ENCODE results near the gene NPR3.
"Not testable (repeated sequence)": the region's sequence is repeated elsewhere in the genome, so short reads cannot be mapped to it uniquely, and the experiment has no call there.

The NPR3 gene

DNA sequence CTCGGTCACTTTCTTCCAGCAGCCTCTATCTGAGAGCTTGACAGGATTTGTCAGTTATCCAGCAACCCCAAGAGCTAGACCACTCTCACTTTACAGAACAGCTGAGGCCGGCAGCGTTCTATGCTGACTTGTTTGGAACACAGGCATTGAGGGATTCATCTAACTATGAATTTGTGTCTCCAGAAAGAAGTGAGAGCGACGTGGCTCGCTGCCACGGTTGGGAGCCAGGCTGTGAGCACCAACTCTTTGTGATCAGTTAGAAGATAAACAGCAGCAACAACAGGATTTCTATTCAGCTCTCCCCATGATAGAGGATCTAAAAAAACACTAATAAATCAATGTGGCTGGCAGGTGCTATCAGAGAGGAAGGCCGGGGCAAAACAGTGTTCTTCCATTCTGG lies 58.6 kb downstream of the NPR3 start:
- no peak for DNase-seq

DNA sequence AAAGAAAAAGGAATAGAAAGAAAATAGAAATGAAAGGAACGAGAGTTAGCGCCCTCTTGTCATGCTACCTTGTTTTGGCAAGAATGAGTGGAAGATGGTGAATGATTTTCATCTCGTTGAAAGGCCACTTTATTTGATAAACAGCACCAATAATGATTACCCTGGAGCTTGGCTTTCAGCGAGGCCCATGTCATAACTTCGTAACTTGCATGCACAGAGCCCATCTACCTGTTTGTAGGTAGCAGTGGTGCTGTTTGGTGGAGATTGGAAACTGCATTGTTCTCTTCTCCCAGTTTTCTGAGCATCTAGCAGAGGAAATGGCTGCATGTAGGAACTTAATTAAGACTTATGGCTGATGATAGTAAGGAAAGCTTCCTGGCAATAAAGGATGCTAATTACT lies 59.3 kb downstream of the NPR3 start:
- no peak for DNase-seq

DNA sequence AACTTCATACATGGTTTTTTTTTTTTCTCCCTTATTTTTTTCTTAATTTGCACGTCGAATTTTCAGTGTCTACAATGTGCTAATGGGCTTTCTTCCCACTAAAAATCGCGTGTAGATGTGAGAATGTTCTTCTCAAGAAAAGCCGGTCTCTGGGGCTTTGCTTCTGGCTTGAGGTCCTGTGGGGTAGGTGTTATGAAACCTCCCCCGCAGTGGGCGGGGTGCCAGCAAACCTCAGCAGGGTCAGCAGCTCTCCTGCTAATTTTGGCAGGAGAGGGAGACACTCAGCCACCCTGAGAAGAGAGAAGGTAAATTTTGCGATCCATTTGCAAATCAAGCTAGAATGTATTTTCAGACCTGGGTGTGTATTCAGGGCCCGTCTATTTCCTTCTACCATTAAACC lies 59.9 kb downstream of the NPR3 start:
- no peak for DNase-seq

DNA sequence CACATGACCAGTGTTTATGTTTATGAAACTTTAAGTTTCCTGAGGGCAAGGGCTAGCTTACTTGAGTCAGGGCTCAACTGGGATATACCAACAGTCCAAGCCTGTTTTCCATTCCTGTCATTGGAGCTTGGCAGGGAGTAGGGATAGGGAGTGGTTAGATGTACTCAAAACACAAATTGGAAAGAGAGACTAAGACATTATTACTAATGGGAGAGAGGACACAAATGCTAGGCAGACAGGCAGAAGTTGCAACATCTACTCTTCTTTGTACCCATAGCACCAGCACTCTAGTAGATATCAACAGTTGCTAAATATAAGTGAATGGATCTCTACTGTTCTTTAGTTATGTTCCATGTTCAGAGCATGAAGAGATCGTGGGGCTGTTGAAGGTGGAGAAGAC lies 62.8 kb downstream of the NPR3 start:
- DNase-seq = no peak

DNA sequence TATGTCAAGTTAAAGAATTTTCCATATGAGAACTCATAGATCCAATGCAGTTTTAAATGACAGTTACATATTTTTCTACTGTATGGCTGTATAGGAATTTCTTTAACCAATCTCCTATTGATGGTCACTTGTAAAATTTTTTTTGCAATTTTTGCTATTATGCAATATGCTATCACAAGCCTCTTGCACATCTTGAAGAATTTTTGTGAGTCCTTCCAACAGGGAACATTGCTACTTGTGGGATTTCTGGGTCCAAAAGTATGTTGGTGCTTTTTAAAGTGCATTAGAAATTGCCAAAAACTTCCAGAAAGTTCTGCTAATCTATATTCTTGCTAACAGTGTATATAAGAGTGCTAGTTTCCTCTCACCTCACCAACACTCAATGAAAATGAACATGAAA lies 65.1 kb downstream of the NPR3 start:
- DNase-seq = no peak

DNA sequence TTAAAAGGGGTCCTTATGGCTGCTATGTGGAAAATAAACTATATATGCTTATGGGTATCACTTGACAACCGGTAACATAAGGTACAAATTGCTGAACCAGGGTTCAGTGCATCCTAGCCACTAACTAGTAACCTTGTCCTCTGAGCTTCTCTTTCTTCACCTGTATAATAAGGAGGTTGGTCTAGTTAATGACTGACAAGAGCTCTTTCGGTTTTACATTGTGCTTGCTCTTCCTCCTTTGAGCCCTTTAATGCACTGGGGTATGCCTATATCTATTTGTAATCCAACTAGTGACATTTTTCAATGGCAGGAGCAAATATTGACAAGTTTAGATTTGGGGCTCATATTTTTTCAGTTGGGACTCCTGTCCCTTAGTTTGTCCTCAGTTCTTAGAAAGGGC lies 66.1 kb downstream of the NPR3 start:
- no peak for DNase-seq

DNA sequence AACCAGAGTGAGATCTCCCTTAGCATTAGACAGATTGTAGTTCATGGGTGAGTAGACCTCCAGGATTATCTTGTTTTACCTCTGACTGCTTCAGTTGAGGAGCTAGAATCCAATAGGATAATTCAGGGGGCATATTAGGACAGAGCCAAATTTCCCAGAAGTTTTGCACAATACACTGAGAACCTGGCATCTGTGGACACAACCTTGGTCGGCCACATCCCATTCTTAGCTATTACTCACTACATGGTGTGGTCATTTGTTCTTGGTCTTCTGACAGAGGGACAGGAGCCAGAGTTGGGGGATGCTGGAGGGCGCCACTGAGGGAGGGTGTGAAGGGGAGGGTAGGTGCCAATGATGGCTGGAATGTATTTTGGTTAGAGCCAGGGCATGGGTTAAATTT lies 66.6 kb downstream of the NPR3 start:
- DNase-seq = no peak

DNA sequence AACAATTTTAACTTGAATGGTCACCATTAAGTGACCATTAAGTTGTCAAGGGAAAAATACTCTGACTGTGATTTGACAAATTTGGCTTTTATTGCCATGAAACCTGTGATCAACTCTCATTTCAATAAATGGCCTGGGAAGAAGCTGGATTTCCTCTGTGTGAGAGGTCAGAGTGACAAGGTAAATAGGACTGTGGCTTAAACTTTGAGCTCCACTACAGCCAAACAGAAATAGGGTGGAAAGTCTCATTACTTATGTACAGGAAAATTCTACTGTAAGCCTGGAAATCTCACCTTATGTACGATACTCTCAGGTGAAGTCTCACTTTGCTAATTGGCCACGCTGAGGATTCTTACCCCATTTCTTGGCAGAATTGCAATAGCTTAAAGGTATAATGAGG lies 67.3 kb downstream of the NPR3 start:
- no peak for DNase-seq

DNA sequence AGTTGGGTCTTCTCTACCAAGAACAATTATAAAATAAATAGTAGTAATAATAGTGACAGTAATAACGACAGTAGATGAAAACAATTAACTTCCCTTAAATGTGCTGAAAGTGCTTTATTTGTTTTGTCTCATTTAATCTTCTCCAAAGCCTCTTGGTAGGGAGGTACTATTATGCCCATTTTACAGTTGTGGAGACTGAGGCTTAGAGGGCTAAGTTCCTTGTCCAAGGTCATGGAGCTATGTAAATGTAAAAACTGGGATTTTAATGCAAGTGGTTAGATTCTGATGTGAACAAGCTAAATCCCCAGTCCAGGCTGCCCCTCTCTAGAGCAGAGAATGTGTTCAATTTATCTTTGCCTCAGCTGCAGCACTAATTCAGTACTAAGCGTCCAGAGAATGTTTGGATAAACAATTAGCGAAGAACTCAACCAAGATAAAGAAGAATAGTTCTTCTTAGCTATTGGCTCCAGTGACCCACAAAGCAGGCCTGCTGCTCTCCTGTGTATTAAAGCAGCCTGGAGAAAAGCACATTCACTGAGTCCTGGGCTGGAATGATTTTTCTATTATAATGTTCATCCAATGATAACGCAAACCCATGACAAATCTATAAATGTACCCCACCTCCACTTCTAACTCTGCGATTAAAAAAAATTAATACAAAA lies 68.8 kb downstream of the NPR3 start:
- DNase-seq = no peak

DNA sequence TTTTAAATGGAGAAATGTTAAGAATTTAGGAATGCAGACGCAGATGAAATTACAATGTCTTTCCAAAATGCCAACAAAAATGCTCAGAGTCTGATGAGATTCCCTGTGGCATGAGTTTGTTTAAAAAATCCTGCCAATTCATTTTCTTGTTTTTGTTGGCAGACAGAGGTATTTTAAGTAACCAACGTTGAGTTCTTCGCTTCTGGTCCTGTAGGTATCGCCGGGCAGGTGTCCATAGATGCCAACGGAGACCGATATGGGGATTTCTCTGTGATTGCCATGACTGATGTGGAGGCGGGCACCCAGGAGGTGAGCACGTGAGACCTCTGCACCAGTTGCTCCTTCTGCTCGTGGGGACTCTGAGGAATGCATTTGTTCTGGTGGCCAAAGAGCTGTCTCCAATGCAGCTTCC lies 69.4 kb downstream of the NPR3 start:
- DNase-seq = no peak

DNA sequence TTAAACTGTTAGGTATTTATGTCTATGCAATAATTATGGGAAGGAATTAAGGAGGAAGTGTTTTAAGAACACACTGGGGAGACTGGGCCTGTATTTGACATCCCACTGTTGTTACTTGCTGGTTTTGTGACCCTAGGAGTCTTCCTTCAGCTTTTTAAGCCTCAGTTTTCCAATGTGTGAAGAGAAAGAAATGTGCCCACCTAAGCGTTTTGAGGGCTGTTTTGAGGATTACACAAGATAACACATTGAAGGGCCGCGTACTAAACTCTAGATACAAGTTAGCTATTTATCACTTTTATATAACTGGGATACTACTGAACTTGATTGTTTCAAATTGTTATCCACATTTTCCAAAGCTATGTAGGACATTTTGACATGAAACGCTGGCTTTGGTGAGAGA lies 72.5 kb downstream of the NPR3 start:
- DNase-seq = no peak

DNA sequence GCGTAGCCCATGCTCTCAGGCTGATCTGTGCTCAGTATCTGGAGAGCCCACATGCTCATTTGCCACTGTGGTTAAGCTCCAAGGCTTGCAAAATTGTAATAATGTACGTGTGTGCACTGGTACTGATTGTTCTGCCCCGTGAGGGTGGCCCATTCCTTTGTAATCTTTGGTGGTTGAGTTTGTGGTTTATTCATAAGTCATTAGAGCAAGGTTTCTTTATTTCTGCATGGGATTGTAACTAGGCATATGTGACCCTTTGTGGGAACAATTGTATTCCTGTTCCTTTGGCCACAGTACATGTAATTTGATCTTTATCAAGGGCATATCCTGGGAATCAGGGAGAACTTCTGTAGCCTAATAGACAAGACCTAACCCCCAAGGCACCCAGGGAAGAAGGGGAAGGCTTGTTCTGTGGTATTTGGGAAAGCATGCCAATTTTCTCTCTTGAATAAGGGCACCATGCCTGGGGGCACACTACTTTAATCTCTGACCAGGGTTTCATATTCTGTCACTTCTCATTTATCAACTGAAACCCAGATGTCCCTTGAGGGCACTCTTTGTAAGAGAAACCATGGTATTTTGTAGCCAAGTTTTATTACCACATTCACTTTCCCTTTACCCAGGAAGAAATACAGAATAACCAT lies 74.6 kb downstream of the NPR3 start:
- DNase-seq = no peak

DNA sequence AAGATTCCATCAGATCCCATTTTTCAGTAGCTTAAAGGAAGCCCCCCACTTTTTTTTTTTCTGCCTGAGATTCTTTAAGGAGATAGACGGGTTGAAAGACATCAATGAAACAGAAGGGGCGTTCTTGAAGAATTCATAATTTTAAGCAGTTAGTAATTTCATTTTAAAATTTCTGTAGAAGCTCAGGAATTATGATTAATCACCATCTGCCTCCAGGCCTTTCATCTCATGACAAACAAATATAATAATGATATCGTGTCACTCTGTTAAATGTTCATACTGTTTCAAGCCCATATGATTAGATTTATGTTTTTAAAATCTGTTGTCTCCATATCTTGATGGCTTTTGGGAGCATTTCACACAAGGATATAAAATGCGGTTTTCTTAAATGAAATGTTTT lies 75.2 kb downstream of the NPR3 start:
- no peak for DNase-seq

DNA sequence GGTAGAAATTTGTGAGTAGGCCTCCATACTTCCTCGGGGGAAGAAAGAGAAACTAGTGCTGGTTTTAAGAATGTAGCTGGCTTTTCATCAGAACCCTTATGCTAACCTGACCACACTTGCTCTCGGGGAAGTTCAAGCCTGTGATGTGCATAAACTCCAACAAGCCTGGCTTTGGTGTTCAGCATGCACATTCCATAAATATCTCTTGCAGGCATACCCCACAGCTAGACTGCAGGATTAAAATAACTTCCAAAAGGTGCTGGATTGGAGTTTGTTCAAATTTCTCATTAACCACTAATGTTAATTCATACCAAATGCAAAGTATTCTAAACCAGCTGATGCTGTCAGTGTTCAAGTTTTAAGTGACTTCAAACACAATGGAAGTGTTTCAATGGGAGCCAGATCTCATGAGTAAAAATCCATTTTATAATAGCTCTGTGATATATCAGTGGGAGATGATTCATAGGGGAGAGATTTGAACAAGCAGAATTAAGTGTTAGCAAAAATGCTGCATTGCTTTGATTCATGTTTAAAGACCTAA lies 79.4 kb downstream of the NPR3 start:
- DNase-seq = no peak

DNA sequence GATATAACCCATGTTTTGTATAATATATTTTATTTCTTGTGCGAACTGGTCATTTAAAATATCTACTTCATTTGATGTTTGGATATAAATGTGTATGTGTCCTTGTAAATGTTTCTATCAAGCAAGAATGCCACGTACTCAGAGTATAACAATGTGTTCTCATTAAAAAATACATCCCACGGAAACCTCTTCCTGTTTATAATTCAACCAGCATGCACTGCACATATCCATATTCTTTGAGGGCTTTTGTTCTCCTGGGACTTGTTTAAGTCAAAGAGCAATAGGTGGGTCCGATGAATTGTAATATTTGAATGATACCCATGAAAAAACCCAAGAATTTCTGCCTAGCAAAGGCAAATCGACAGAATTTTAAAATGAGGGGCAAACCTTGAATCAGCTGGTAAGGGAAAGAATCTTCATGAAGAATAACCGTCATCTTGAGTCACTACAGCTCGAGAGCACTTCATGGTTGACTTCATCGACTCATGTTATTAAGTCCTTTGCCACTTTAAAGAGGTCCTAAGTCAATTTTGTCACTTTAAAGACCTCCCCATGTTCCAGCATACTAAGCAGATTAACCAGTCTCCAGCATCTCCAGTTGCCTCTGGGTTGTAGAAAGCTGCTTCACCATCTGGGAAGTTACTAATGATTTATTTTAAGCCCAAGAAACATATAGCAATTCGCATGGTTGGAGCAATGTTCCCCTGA lies 80.6 kb downstream of the NPR3 start:
- no peak for DNase-seq

DNA sequence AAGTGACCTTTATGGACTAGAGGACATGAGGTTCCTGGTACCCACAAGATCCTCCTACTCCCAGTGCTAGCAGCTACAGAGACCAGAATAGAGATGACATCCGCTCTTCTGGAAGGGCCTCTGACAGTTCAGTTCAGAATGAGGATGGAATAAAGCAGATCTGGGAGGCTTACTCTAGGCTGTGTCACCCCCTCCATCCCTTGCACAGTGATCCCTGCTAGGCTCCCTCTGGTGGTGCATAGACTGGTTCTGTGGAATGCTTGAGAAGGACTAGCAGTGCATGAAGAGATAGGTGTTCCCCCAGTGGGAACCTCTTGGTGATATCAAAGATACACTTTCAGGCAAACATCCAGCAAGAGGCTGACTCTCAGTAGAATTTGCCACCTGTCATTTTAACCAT lies 83.0 kb downstream of the NPR3 start:
- no peak for DNase-seq

DNA sequence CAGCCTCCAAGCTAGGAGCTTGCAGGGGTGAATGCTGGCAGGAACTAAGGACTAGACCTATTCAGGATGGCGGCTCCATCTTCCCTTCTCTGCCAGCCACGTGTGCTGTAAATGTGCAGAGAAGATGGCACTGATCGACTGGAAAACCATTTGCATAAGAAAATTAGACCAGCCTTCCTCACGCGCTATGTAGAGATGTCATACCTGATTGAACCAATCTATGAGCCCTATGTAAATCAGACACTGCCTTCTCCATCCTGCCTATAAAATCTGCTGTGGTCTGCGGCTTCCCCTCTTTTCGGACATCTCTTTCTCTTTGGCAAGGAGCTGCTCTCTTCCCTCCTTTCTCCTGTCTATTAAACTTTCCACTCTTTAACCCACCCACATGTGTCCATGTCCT lies 91.6 kb downstream of the NPR3 start:
- no peak for DNase-seq

DNA sequence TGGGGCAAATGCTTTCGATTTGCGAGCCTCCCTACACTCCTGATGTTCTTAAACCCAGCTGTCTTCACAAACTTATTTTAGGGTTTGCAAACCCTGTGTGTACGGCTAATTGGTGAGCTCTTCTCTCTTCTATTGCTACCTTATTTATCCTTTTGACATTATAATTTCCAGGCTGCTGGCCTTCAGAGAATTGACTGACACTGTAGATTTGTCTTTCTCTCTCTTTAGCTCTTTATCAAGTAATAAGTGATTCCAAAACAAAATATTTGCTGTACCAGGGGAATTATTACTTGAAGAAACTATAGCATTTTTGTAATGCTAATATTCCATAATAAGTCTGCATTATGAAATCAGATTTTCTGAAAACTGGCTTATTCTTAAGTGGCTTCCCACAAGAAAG lies 92.5 kb downstream of the NPR3 start:
- no peak for DNase-seq

DNA sequence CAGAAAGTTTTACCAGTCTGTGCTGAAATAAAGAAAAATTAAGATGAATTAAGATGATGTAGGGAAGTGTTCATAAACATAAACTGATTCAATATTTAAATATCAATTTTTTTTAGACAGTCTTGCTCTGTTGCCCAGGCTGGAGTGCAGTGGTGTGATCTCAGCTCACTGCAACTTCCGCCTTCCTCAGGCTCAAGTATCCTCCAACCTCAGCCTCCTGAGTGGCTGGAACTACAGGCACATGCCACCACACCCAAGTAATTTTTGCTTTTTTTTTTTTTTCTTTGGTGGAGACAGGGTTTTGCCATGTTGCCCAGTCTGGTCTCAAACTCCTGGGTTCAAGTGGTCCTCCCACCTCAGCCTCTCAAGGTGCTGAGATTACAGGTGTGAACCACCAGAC lies 94.3 kb downstream of the NPR3 start:
- DNase-seq = not testable (repeated sequence)

DNA sequence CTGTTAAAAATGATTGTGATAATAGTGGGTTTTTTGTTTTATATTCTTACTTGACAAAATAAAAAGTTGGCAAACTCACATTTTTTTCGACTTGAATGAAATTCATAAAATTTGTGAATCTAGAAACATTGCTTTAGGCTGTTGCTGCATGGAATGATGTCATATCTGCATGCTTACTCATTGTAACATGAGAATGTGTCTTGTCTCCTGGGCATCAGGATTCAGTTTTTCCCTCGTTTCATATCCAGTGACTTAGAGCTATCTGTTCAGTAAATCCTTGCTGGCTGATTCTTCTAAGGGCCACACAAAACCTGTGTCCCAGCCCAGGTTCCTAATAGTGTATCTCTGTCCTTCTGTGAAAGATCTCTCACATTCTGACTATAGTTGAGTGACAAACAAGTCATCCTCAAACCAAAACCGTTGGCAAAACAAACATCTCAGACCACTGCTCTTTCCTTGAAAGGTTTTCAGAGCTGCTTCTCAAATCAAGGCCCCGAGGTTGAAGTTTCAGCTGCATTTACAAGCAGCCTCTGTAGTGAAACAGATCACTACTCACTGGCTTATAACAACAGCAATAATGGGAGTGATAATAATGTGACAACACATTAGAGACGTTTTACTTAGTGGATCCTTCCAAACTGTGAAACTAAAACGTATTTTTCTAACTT lies 95.0 kb downstream of the NPR3 start:
- no peak for DNase-seq

DNA sequence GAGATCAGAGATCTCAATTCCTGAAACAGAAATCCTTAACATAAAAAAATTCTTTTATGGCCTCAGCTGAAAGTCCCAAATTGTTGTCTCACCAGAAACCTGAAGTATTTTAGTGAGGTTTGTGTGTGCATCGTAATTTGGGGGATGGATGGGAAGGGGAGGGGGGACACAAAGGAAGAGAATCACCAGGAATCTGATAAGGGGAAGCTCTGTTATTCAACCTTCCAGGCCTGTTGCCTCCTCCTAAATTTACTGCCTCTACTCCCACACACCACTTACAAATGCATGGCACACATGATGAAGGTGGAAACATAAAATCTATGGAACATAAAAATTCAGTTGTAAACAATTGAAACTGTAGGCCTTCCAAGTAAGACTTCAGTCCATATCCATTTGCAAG lies 97.7 kb downstream of the NPR3 start:
- no peak for DNase-seq

DNA sequence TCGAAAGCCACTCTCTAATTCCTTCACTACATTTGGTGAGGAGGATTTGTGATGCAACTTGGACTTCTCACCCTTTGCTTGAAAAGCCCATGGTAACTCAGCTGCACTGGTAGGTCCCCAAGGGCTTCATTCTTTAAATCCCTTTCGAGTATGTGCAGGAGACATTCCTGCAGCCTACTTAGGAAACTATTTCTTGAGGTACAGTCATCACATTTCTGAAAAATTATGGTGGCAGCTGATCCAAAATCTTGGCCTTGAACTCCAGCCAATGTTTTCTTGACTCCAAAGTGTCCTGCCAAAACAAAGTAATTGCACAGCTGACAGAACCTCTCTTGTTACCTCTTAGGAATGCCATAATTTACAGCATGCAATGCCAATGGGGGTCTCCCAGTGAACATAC lies 99.7 kb downstream of the NPR3 start:
- no peak for DNase-seq

DNA sequence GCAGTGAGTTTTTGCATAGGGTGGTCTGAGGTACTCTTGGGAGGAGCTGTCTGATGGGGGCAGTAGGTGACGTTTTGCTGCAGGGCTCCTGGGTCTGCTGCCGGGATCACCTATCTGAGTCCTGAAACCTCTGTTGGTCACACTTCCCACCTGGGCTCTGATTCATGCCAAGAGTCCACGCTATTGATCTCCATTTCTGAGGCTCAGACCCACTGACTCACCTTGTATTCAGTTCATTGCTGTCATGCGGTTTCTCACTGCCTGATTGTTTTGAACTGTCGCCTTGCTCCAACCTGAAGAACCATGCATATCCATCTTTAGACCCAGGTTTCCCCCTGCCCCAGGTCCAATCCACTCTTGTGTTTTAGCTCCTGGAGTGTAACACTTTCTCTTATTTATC lies 101.3 kb downstream of the NPR3 start:
- DNase-seq = no peak

DNA sequence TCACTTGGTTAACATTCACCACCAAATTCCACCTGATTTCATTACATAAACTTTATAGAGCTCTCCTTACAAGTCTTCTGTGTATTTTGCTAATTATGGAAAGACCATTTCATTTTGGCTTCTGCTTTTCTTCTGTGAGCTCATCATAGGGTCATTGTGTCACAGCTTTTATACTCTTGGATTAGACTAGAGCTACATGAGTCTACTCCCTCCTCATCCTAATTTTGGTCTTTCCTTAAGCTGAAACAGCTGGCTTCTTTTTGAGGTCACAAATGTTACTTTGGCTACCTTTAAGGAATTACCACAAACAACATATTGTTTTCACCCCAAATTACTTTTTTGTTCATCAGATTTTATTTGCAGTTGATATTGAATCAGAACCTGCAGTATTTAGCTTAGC lies 103.0 kb downstream of the NPR3 start:
- no peak for DNase-seq
